Astrocyte of the cerebellum (primary cell): Measurements from ENCODE around the gene PATJ.
"Not testable (repeated sequence)": the region's sequence is repeated elsewhere in the genome, so short reads cannot be mapped to it uniquely, and the experiment has no call there.

Source experiments
- DNase-seq: peaks from one replicate; pipeline ENCODE4 v3.0.0-alpha.2; 2011; ENCODE audit warnings: low read depth
- H3K4me3 ChIP-seq: 2 replicates; pipeline ENCODE4 v1.5.1; 2011; ENCODE audit warnings: mild to moderate bottlenecking, low read depth, low read length, moderate library complexity
- in situ Hi-C: cut with HindIII; loops from 2 replicates; pipeline ENCODE4 v1.10.0; 2017; ENCODE audit warnings: low sequenced_read_pairs
- TF ChIP-seq, protein P1 (sequence below): IDR thresholded peaks from 2 replicates; pipeline ENCODE4 v1.5.1; 2012; ENCODE audit warnings: low read length, low read depth, moderate library complexity, mild to moderate bottlenecking; ENCODE audit errors: missing control alignments

Gene PATJ

DNA sequence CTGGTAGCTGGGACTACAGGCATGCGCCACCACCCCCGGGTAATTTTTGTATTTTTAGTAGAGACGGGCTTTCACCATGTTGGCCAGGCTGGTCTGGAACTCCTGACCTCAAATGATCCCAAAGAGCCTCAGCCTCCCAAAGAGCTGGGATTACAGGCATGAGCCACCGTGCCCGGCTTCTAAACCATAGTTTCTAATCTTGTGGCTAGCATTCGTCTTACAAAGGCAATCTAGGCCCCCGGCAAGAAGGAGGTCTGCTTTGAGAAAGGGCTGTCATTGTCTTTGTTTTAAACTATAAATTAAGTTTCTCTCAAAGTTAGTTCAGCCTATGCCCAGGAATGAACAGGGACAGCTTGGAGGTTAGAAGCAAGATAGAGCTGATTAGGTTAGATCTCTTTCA is 442.1 kb downstream of the PATJ start:
- in situ Hi-C loops, result no loop called here
- H3K4me3 ChIP-seq, result no peak overlapping the region
- no peak for DNase-seq
- TF ChIP-seq, protein P1, sequence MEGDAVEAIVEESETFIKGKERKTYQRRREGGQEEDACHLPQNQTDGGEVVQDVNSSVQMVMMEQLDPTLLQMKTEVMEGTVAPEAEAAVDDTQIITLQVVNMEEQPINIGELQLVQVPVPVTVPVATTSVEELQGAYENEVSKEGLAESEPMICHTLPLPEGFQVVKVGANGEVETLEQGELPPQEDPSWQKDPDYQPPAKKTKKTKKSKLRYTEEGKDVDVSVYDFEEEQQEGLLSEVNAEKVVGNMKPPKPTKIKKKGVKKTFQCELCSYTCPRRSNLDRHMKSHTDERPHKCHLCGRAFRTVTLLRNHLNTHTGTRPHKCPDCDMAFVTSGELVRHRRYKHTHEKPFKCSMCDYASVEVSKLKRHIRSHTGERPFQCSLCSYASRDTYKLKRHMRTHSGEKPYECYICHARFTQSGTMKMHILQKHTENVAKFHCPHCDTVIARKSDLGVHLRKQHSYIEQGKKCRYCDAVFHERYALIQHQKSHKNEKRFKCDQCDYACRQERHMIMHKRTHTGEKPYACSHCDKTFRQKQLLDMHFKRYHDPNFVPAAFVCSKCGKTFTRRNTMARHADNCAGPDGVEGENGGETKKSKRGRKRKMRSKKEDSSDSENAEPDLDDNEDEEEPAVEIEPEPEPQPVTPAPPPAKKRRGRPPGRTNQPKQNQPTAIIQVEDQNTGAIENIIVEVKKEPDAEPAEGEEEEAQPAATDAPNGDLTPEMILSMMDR, result no peak

DNA sequence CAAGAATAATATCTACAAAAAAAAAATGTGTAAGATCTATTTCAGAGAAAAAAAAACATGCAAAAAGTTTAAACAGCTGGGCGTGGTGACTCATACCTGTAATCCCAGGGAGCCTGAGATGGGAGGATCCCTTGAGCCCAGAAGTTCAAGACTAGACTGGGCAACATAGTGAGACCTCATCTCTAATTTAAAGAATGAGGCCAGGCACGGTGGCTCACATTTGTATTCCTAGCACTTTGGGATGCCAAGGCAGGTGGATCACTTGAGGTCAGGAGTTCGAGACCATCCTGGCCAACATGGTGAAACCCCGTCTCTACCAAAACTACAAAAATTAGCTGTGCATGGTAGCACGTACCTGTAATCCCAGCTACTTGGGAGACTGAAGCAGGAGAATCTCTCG is 443.0 kb downstream of the PATJ start:
- in situ Hi-C loops, H3K4me3 ChIP-seq, DNase-seq: not testable (repeated sequence)

DNA sequence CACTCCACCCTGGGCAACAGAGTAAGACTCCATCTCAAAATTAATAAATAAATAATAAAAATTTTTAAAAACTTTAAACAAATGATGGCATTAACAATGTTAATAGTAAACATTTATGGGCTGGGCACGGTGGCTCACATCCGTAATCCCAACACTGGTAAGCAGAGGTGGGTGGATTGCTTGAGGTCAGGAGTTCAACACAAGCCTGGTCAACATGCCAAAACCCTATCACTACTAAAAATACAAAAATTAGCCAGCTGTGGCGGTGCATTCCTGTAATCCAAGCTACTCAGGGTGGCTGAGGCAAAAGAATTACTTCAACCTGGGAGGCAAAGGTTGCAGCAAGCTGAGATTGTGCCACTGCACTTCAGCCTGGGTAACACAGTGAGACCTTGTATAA is 443.4 kb downstream of the PATJ start:
- TF ChIP-seq, protein P1, result no peak
- in situ Hi-C loops, result no loop called here
- no peak for DNase-seq
- no peak overlapping the region for H3K4me3 ChIP-seq

DNA sequence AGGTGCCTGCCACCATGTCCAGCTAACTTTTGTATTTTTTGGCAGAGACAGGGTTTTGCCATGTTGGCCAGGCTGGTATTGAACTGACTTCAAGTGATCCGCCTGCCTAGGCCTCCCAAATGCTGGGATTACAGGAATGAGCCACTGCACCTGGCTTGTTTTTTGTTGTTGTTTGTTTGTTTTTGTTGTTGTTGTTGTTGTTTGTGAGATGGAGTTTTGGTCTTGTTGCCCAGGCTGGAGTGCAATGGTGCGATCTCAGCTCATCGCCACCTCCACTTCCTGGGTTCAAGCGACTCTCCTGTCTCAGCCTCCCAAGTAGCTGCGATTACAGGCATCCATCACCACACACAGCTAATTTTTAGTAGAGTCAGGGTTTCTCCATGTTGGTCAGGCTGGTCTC is 445.3 kb downstream of the PATJ start:
- TF ChIP-seq, protein P1, result no peak
- in situ Hi-C loops, result no loop called here
- no peak overlapping the region for H3K4me3 ChIP-seq
- DNase-seq, result no peak

DNA sequence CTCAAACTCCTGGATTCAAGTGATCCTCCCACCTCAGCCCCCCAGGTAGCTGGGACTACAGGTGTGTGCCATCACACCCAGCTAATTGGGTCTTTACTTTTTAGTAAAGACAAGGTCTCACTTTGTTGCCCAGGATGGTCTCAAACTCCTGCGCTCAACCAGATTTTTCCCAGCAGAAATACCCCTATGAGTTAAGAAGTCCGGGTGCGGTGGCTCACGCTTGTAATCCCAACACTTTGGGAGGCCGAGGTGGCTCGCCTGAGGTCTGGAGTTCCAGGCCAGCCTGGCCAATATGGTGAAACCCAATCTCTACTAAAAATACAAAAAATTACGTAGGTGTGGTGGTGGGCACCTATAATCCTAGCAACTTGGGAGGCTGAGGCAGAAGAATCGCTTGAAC is 445.8 kb downstream of the PATJ start:
- H3K4me3 ChIP-seq, result no peak overlapping the region
- in situ Hi-C loops, result no loop called here
- TF ChIP-seq, protein P1, result no peak
- DNase-seq, result no peak

DNA sequence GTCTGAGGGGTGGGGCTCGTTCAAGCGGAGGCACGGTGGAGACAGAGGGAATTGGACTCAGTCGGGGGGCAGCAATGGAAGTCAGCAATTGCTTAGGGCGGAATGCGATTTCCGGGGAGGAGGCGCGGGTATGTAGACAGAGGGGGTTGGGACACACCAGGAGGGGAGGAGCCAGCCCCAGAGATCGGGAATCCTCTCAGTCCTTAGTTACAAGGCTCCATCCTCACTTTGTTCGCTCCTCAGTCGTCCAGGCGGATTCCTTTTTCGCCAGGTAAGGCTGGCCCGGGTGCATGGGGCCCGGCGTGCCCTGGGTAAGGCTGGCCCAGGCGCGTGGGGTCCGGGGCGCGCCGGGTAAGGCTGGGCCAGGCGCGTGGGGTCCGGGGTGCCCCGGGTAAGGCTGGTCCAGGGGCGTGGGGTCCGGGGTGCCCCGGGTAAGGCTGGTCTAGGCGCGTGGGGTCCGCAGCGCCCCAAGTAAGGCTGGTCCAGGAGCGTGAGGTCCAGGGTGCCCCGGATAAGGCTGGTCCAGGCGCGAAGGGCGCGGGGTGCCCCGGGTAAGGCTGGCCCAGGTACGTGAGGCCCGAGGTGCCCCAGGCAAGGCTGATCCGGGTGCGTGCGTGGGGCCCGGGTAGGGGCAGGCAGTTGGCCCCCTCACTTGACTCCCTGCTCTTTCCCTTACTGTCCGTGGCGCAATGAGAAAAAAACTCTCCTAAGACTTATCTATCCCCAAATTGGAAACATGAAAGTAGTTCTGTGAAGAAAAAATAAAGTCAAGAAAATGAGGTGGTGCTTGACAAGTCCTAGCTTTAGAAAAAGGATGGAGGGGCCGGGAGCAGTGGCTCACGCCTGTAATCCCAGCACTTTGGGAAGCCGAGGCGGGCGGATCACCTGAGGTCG is 452.6 kb downstream of the PATJ start, which contains the start of gene L1TD1:
TSS of gene L1TD1 (plus strand) at position 199 of the 894 bp plus-strand sequence. CDS start 11,780 bp downstream, outside the sequence.
- TF ChIP-seq, protein P1, result no peak
- in situ Hi-C loops, result no loop called here
- DNase-seq, result no peak
- H3K4me3 ChIP-seq, result no peak within 1 kb of the TSS

DNA sequence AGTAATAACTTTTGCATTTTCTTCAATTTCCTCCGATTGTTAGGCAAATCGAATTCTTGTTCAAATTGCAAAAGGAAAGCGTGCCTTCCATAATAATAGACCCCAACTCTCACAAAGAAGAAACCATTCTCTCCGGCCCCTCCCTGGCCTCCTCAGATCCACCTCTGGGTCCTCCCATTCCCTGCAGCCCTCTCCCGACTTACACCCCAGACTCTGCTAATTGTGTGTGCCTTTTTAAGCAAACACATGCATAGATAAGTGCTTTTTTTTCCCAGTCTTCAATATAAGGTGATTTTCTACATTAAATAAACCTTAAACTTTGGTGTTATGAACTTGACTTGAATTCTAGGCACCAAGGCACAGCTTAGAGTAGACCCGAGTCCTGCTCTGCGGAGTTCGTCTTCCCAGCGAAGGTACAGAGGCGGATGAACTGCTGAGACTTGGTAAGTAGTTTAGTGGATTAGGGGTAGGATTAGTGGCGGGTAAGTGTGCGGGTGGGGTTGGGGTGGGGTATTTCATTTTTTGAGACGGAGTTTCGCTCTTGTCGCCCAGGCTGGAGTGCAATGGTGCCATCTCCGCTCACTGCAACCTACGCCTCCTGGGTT is 453.9 kb downstream of the PATJ start:
- TF ChIP-seq, protein P1, result no peak
- H3K4me3 ChIP-seq, result no peak overlapping the region
- in situ Hi-C loops, result no loop called here
- no peak for DNase-seq
